Left hindlimb (tissue), 1 donor: ENCODE results near the gene PPP1R36.
"Not testable (repeated sequence)": the region's sequence is repeated elsewhere in the genome, so short reads cannot be mapped to it uniquely, and the experiment has no call there.

Source experiments
- DNase-seq: peaks from one replicate; pipeline ENCODE4 v3.0.0-alpha.2; 2018

Gene PPP1R36

DNA sequence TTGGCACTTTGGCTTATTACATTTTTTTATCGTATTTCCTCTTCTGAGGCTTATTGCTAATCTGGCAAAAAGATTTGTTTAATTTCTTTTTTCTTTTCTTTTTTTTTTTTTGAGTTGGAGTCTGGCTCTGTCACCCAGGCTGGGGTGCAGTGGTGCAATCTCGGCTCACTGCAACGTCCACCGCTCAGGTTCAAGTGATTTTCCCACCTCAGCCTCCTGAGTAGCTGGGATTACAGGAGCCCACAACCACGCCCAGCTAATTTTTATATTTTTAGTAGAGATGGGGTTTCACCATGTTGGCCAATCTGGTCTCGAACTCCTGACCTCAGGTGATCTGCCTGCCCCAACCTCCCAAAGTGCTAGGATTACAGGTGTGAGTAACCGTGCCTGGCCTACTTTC is 19.9 kb downstream of the PPP1R36 start:
- DNase-seq: not testable (repeated sequence)

- DNase-seq: peak; percentile 40
Measured at GRCh38 chr14:64572386-64573104, 22.8 kb downstream of the PPP1R36 start.

DNA sequence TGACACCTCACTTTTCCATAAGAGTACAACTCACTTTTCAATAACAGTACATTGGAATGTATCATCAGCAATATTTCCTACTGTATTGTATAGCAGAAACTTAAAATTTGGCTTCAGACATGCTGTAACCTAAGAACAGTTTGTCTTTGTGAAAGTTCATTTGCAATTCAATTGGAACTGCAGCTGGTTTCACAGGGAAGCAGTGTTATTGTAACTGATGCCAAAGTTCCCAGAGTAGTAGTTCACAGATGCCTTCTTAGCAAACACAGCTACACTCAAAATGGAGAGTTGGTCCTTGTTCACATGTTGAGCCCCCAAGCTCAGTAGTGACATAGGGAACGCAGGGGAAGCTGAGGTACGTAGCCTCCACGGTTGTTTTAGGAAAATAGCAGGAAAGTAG is 23.3 kb downstream of the PPP1R36 start:
- no peak for DNase-seq

GRCh38 chr14:64574371-64575107 is 24.8 kb downstream of the PPP1R36 start:
- DNase-seq: peak; percentile 56

DNA sequence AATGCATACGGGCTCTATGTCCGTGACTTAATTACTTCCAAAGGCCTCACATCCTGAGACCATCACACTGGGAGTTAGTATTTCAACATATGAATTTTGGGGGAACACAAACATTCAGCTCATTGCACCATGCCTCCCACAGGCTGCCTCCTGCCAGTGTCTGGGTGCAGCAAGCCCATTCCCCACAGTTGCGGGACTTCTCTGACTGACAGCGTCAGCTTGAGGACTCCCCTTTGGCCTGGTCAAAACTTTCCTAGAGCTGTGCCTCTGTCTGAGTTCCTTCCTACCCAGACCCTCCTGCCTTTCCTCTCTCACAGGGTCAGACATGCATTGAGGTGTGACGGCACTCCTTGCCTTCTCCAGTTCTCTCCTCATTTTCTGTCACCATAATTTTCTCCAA is 27.4 kb downstream of the PPP1R36 start:
- DNase-seq: no peak

GRCh38 chr14:64580467-64580866 is 30.7 kb downstream of the PPP1R36 start:
- no peak for DNase-seq

- DNase-seq: no peak
Measured at GRCh38 chr14:64581363-64581762, 31.6 kb downstream of the PPP1R36 start.

- no peak for DNase-seq
Measured at GRCh38 chr14:64581817-64582216, 32.1 kb downstream of the PPP1R36 start.

GRCh38 chr14:64584190-64584589 is 34.4 kb downstream of the PPP1R36 start:
- peak; percentile 41 for DNase-seq

- DNase-seq: no peak
Measured at GRCh38 chr14:64591809-64592208, 42.0 kb downstream of the PPP1R36 start.

GRCh38 chr14:64594438-64594837 is 44.7 kb downstream of the PPP1R36 start:
- no peak for DNase-seq

DNA sequence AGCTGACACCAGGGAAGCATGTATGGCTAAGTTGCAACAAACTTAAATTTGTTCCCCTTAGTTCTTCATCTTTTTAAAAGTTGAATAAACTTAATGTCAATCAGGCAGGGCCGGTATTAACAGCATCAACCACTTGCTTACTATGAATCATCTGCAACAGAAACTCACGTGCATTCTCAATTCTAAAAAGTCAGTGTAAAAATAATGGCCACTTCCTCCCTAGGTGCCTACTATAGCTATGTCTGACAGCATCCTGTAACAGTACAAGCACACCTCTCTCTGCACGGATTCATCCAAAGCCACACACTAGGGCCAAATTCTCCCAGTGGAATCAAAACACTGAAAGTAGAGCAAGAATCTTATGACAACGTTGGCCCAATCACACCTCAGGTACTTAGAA is 48.6 kb downstream of the PPP1R36 start:
- DNase-seq: no peak

- no peak for DNase-seq
Measured at GRCh38 chr14:64601571-64601970, 51.8 kb downstream of the PPP1R36 start.

GRCh38 chr14:64602826-64603225 is 53.1 kb downstream of the PPP1R36 start:
- DNase-seq: no peak

- no peak for DNase-seq
Measured at GRCh38 chr14:64604001-64604400, 54.2 kb downstream of the PPP1R36 start.

- no peak for DNase-seq
Measured at GRCh38 chr14:64604881-64605280, 55.1 kb downstream of the PPP1R36 start.

GRCh38 chr14:64605926-64606685 is 56.3 kb downstream of the PPP1R36 start:
- no peak for DNase-seq

DNA sequence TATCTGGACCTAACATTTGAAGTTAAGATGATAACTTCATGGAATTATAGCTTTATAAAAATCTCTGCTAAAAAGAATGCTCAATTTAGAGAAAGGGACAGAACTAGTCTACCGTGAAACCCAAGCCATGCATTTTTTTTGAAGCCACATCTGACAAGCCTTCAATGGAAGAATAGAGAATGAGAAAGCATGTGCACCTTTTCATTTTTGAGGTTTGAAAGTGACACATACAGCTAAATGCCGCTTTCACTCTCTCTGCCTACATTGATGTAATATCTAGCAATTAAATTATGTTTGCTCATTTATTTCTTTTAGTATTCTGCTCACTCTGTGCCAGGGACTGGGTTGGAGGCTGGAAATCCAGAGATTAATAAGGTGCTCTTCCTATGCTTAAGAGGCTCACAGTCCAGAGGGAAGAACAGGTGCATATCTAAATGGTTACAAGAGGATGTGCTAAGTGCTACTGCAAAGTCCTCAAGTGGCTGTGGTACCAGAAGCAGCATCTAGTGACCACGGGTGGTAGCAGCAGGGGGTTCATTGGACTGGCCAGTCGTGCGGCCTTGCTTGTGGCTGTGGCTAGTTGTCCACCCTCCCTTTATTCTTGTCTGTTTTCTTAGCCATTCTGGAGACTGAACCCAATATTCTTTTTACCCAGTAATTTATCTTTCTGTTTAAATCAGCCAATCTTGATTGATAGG is 60.4 kb downstream of the PPP1R36 start:
- no peak for DNase-seq

DNA sequence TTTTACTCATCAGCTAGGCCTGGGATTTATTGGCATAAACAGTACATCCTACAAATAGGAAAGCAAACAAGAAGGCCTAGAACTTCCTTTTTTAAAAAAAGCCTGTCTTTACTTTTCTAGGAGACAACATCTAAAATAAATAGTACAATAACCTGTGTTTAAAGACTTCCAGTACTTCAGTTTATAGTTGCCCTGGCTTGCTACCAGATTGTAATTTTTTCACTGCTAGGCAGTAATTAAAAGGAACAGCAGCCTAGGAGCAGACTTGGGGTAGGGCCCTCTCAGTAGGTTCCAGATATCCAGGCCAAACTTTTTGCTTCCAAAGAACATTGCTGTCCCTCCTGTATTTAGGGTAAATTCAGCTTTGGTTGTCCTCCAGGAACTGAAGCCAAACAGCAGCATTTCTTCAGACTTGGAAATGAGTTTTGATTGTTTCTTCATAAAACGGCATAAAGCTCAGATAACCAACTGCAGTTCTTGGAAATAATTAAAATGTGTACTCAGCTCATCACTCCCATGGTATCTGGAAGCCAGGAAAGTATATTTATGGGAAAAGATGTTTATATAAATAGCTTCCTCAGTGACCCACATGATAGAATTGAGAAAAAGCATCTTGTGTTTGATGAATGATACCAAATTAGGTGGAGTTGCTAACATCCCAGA is 61.7 kb downstream of the PPP1R36 start:
- no peak for DNase-seq

GRCh38 chr14:64612021-64612380 is 62.2 kb downstream of the PPP1R36 start:
- DNase-seq: no peak

DNA sequence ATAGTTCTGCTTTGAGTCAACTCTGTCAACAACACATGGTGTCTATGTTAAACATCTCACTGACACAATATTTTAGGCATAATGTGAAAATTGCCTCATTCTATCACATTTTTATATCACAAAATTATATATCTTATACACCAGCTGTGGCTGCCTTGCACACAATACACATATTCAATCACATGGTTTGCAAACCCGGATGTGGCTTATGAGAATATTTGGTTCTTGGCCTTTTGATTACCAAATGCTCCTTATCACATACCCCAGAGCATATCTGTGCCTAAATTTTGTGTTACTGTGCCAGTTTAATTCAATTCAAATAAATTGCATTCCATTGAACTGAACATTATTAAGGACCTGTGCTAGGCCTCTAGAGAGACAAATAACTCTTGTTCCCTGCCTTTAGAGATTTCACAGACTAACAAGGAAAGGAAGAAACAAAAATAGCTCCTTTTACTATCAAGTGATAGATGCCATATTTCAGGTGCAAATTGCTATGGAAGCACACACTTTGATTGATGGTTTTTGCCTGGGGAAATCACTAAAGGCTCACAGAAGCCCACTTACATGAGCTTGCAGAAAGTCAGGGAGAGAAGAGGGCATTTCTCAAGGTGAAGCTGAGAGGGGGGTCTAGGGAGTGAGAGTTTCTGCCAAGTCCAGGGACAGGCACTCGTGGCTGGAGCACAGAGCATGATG is 63.4 kb downstream of the PPP1R36 start:
- DNase-seq: no peak

GRCh38 chr14:64614166-64614565 is 64.4 kb downstream of the PPP1R36 start:
- DNase-seq: no peak
